Skeletal muscle satellite cell (primary cell): ENCODE results near the gene ST8SIA6.

ENCODE experiments used
- H3K27me3 ChIP-seq: 2 replicates; pipeline ENCODE4 v1.7.0; 2013; ENCODE audit warnings: low read length; ENCODE audit not compliant: control insufficient read depth, insufficient read depth
- H3K36me3 ChIP-seq: 2 replicates; pipeline ENCODE4 v1.7.0; 2013; ENCODE audit warnings: mild to moderate bottlenecking, control low read depth, low read length; ENCODE audit not compliant: insufficient read depth
- H3K4me1 ChIP-seq: 2 replicates; pipeline ENCODE4 v1.7.0; 2013; ENCODE audit warnings: low read length; ENCODE audit not compliant: control insufficient read depth, insufficient read depth
- H3K4me2 ChIP-seq: 2 replicates; pipeline ENCODE4 v1.7.0; 2013; ENCODE audit warnings: mild to moderate bottlenecking, low read length
- H3K4me3 ChIP-seq: 2 replicates; pipeline ENCODE4 v1.7.0; 2013; ENCODE audit warnings: low read length
- H3K9ac ChIP-seq: 2 replicates; pipeline ENCODE4 v1.7.0; 2013; ENCODE audit warnings: mild to moderate bottlenecking, low read depth, low read length, moderate library complexity
- H3K9me3 ChIP-seq: replicated peaks from 2 replicates; pipeline ENCODE4 v1.7.0; 2013; ENCODE audit warnings: mild to moderate bottlenecking, control low read depth, low read length

Gene ST8SIA6

GRCh38 chr10:17380016-17380415 lies 74.4 kb downstream of the ST8SIA6 start:
- Histone ChIP-seq H3K27me3 (peaks cover 11% of the 10 kb centered on the region), H3K4me1 (no peaks in the 10 kb centered on the region), H3K4me2 (no peak overlapping the region), H3K9me3 (no peaks in the 10 kb centered on the region), H3K36me3 (no peaks in the 10 kb centered on the region), H3K4me3 (no peak overlapping the region), H3K9ac (no peak overlapping the region)

DNA sequence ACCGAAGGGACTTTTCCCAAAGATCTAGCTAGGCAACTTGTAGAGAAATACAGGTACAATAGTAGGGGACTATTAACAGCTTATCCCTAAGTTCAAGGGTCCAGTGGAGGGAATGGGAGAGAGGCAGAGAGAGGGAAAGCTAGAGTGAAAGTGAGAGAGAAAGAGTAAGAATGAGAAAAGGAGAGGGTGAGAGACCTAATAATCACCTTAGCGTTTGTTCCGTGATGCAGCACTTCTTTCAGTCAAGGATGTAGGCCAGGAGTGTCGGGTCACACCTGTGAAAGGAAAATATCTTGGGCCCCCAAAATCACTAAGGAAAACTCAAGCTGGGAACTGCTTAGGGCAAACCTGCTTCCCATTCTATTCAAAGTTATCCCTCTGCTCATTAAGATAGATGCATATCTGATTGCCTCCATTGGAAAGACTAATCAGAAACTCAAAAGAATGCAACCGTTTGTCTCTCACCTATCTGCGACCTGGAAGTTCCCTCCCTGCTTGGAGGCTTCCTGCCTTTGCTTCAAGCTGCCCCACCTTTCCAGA lies 75.2 kb downstream of the ST8SIA6 start:
- no peak overlapping the region for H3K9ac ChIP-seq
- no peaks in the 10 kb centered on the region for H3K36me3 ChIP-seq
- H3K9me3 ChIP-seq, result no peaks in the 10 kb centered on the region
- H3K4me1 ChIP-seq, result no peaks in the 10 kb centered on the region
- no peak overlapping the region for H3K4me2 ChIP-seq
- H3K27me3 ChIP-seq, result peaks cover 11% of the 10 kb centered on the region
- H3K4me3 ChIP-seq, result no peak overlapping the region

DNA sequence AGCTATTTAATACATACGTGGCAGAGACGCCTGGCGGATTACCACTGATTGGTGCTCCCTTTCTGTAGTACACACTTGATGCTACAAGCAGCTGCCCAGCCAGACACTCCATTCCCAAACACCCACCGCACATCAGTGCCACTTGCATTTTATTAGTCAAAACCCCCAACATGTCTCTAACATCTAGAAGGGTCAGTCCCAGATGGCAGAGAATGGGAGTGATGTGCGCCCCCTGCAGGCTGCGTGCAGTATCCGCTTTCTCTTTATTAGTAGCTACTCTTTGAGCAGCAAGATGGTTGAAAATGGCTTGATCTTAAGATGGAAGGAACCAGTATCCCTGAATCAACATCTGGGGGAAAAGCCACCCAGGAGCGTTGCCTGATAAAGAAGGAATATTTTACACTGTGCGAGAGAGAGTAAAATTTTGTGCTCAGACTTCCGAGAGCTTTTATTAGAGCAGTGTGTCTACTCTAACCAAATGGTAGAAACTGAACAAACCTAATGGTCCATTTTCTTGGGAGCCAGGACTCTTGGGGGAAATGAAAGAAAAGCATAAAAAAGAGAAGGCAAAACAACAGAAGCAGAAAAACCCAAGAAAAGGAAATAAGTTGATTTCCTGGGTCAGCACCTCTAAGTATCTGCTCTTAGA lies 78.3 kb downstream of the ST8SIA6 start:
- no peak overlapping the region for H3K4me3 ChIP-seq
- H3K9ac ChIP-seq, result no peak overlapping the region
- H3K27me3 ChIP-seq, result peaks cover 11% of the 10 kb centered on the region
- no peak overlapping the region for H3K4me2 ChIP-seq
- H3K9me3 ChIP-seq, result no peaks in the 10 kb centered on the region
- no peaks in the 10 kb centered on the region for H3K4me1 ChIP-seq
- H3K36me3 ChIP-seq, result no peaks in the 10 kb centered on the region

- Histone ChIP-seq H3K4me3 (no peak overlapping the region), H3K4me2 (no peak overlapping the region), H3K9ac (no peak overlapping the region), H3K4me1 (no peaks in the 10 kb centered on the region), H3K9me3 (no peaks in the 10 kb centered on the region), H3K27me3 (peaks cover 5% of the 10 kb centered on the region), H3K36me3 (no peaks in the 10 kb centered on the region)
Measured at GRCh38 chr10:17368708-17369272, 85.6 kb downstream of the ST8SIA6 start.

GRCh38 chr10:17366705-17367104 lies 87.7 kb downstream of the ST8SIA6 start:
- no peak overlapping the region for H3K4me2 ChIP-seq
- H3K9me3 ChIP-seq, result no peaks in the 10 kb centered on the region
- H3K36me3 ChIP-seq, result no peaks in the 10 kb centered on the region
- H3K4me1 ChIP-seq, result no peaks in the 10 kb centered on the region
- H3K9ac ChIP-seq, result no peak overlapping the region
- peaks cover 5% of the 10 kb centered on the region for H3K27me3 ChIP-seq
- no peak overlapping the region for H3K4me3 ChIP-seq

DNA sequence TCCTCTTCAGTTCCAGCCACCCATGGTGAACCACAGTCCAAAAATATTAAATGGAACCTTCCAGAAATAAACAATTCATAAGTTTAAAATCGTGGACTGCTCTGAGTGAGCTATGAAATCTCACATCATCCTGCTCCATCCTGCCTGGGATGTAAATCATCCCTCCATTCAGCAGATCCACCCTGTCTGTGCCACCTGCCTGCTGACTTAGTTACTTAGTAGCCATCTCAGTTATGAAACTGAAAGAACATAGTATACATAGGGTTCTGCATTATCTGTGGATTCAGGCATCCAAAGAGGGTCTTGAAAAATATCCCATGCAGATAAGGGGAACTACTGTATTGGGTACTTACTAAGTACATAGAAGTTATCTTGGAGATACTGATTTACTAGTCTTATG lies 89.0 kb downstream of the ST8SIA6 start:
- H3K36me3 ChIP-seq, result no peaks in the 10 kb centered on the region

DNA sequence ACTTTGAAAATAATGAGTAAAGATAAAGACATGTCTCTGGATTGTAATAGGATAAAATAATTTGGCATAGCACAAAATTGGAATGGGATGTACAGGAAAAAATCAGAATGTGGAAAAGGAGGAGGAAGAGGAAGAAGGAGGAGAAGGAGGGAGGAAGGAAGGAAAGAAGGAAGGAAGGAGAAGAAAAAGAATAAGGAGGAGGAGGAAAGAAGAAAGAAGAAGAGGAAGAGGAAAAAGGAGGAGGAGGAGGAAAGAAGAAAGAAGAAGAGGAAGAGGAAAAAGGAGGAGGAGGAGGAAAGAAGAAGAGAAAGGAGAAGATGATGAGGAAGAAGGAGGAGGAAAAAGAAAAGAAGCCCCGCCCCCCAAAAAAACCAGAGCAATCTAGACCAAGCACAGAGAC lies 95.9 kb downstream of the ST8SIA6 start:
- no peaks in the 10 kb centered on the region for H3K9me3 ChIP-seq
- H3K36me3 ChIP-seq, result no peaks in the 10 kb centered on the region
- peaks cover 15% of the 10 kb centered on the region for H3K4me1 ChIP-seq
- no peak overlapping the region for H3K4me2 ChIP-seq
- H3K4me3 ChIP-seq, result no peak overlapping the region
- peaks cover 5% of the 10 kb centered on the region for H3K27me3 ChIP-seq
- H3K9ac ChIP-seq, result no peak overlapping the region

More for the DNA sequence above, 89.0 kb downstream of the ST8SIA6 start:
- Histone ChIP-seq H3K4me1 (no peaks in the 10 kb centered on the region), H3K4me3 (no peak overlapping the region), H3K27me3 (peaks cover 5% of the 10 kb centered on the region), H3K9ac (no peak overlapping the region), H3K4me2 (no peak overlapping the region), H3K9me3 (no peaks in the 10 kb centered on the region)

DNA sequence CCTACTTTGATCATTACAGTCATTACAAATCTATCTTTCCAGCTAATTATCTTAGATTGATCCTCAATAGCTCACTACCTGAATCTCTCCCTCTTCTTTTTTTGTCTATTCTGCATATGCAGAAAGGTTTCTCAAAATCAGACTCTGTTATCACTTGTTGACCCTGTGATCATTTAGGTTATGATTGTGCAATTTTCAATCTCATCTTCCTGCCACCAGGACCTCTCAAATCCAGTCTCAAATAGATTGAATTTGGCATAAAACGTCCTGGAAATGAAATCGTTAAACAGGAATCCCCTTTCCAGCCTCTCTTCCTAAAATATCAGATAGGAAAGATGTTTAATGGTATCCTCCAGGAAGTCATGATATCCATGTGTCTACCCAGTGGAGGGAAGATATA lies 96.6 kb downstream of the ST8SIA6 start:
- no peak overlapping the region for H3K4me2 ChIP-seq
- H3K9ac ChIP-seq, result no peak overlapping the region
- no peak overlapping the region for H3K4me3 ChIP-seq
- peaks cover 5% of the 10 kb centered on the region for H3K27me3 ChIP-seq
- H3K36me3 ChIP-seq, result no peaks in the 10 kb centered on the region
- H3K9me3 ChIP-seq, result no peaks in the 10 kb centered on the region
- peaks cover 18% of the 10 kb centered on the region for H3K4me1 ChIP-seq

DNA sequence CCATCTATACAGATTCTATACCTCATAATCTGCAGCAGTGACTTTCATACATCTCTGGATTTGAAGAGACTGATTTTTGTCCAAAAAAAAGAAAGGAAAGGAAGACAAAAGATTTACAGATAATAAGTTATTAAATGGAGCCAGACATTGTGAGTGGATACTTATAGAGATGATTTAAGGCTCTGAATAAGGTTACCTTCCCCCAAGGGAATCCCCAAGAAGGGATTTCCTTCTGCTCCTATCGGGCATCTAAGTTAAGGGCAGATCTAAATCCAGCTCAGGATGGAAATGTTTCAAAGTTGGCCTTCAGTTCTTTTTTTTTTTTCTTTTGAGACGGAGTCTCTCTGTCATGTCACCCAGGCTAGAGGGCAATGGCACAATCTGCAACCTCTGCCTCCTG lies 97.6 kb downstream of the ST8SIA6 start:
- H3K4me1 ChIP-seq, result peaks cover 18% of the 10 kb centered on the region
- no peaks in the 10 kb centered on the region for H3K9me3 ChIP-seq
- peaks cover 5% of the 10 kb centered on the region for H3K27me3 ChIP-seq
- H3K4me3 ChIP-seq, result no peak overlapping the region
- H3K36me3 ChIP-seq, result no peaks in the 10 kb centered on the region
- H3K9ac ChIP-seq, result no peak overlapping the region
- no peak overlapping the region for H3K4me2 ChIP-seq

DNA sequence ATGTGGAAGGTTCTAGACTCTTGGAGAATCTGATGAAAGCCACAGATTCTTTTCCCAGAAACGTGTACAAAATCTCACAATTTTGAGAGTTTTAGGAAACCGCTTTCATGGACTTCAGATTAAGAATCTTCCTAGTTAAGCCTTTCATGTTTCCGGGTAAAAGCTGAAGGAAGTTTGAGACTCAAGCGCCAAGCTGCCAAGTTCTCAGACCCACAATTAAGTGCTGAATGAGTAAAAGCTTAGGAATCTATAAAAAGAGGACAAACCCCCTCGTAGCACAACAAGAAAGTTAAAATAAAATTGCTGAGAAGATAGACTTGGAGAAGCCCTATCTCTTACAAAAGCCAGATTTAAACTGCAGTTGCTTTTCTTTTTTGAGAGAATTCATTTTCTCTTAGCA lies 99.6 kb downstream of the ST8SIA6 start:
- no peaks in the 10 kb centered on the region for H3K9me3 ChIP-seq
- no peak overlapping the region for H3K4me2 ChIP-seq
- H3K4me3 ChIP-seq, result no peak overlapping the region
- H3K4me1 ChIP-seq, result peaks cover 18% of the 10 kb centered on the region
- H3K36me3 ChIP-seq, result no peaks in the 10 kb centered on the region
- H3K9ac ChIP-seq, result no peak overlapping the region
- peaks cover 5% of the 10 kb centered on the region for H3K27me3 ChIP-seq

- H3K4me3 ChIP-seq, result no peak overlapping the region
- no peaks in the 10 kb centered on the region for H3K36me3 ChIP-seq
- H3K4me1 ChIP-seq, result peaks cover 23% of the 10 kb centered on the region
- H3K9ac ChIP-seq, result no peak overlapping the region
- peaks cover 5% of the 10 kb centered on the region for H3K27me3 ChIP-seq
- H3K4me2 ChIP-seq, result peak overlapping the region; percentile 24
- no peaks in the 10 kb centered on the region for H3K9me3 ChIP-seq
Measured at GRCh38 chr10:17353568-17354300, 100.7 kb downstream of the ST8SIA6 start.
